ENCODE measurements around the gene CCDC85A.

The CCDC85A gene

GRCh38 chr2:56240210-56240609 lies 56.4 kb downstream of the CCDC85A start:
- Mint-ChIP-seq H3K4me1 (ENCODE audit: low read depth) (no peaks in the 10 kb centered on the region), H3K9me3 (ENCODE audit: low read depth) (peaks cover 11% of the 10 kb centered on the region), H3K4me3 (no peak overlapping the region), H3K27ac (no peak overlapping the region), H3K36me3 (no peaks in the 10 kb centered on the region), H3K27me3 (no peaks in the 10 kb centered on the region)

DNA sequence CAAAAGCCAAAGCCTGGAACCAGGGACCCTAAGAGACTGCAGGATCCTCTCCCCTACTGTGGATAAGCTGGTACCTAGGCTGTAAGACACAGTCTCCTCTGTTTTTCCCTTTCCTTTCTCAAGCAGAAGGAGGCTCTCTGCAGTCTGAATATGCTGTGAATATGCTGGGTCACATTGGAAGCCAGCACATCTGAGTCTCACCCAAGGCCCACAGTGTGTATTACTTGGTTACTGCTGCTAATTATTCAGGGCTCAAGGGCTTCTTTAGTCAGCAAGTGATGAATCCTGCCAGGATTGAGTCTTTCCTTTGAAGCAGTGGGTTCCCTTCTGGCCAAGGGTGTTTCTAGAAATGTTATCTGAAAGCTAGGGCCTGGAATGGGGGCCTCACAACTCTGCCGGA lies 60.7 kb downstream of the CCDC85A start:
- Mint-ChIP-seq H3K27ac (no peak overlapping the region), H3K27me3 (no peaks in the 10 kb centered on the region), H3K4me1 (ENCODE audit: low read depth) (no peaks in the 10 kb centered on the region), H3K4me3 (no peak overlapping the region), H3K36me3 (no peaks in the 10 kb centered on the region), H3K9me3 (ENCODE audit: low read depth) (peaks cover 11% of the 10 kb centered on the region)

DNA sequence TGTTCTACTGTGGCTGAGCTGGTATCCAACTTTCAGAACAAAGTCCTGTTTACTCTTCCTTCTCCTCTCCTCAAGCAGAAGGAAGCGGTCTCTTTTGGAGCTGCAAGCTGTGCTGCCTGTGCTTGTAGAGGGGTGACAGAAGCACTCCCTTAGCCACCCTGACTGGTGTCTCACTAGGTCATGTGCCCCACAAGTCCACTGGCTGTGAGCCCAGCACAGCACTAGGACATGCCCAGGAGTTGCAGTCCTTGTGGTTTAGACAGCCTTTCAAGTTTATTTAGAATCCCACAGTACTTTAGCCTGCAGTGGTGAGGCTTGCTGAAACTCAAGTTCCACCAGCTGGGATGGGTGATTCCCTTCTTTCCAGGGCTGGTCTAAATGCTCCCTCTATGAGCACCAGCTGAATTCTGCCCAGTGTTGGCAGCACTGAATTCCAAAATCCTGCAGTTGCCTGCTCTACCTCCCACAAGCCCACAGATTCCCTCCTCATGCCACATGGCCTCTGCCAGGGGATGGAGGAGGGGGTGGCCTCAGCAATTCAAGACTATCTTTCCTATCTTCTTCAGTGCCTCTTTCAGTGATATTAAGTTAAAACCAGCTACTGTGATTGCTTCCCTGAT lies 61.2 kb downstream of the CCDC85A start:
- Mint-ChIP-seq H3K4me3 (no peak overlapping the region), H3K9me3 (ENCODE audit: low read depth) (peaks cover 10% of the 10 kb centered on the region), H3K27me3 (no peaks in the 10 kb centered on the region), H3K4me1 (ENCODE audit: low read depth) (no peaks in the 10 kb centered on the region), H3K36me3 (no peaks in the 10 kb centered on the region), H3K27ac (no peak overlapping the region)

DNA sequence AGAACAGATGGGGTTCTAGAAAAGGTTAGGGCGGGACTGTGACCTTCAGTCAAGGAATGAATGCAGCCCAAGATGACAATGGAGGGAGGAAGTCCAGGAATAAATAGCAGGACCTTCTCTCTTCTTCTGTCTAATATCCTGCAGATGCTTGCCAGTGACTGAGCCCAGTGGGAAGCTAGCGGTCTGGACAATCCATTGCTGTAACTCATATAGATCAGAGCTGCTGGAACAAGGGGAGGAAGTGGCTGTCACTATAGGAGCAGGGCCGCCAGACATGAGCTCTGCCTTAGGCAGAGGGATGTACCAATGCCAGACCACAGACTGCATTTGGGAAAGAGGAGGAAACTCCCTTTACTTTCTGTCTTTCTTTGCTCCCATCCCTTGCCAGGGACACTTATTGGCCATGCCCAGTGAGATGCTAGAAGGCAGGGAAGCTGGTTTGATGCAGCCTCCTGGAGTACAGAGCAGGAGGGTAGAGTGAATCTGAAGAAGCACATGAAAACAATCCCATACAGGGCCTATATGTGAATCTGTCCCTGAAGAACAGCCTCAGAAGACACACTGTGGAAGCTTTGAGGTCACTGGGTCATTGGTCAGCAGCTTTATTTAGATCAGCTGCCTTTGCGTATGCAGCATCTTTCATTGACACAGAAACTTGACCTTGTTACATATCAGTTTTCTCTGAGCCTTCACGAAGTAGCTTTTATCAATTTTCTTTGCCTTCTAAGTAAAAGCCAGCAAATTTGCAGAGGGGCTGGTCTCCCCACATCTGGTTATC lies 65.4 kb downstream of the CCDC85A start:
- no peak overlapping the region for H3K27ac Mint-ChIP-seq
- no peaks in the 10 kb centered on the region for H3K27me3 Mint-ChIP-seq
- no peaks in the 10 kb centered on the region for H3K9me3 Mint-ChIP-seq (ENCODE audit: low read depth)
- no peaks in the 10 kb centered on the region for H3K36me3 Mint-ChIP-seq
- no peak overlapping the region for H3K4me3 Mint-ChIP-seq
- no peaks in the 10 kb centered on the region for H3K4me1 Mint-ChIP-seq (ENCODE audit: low read depth)

DNA sequence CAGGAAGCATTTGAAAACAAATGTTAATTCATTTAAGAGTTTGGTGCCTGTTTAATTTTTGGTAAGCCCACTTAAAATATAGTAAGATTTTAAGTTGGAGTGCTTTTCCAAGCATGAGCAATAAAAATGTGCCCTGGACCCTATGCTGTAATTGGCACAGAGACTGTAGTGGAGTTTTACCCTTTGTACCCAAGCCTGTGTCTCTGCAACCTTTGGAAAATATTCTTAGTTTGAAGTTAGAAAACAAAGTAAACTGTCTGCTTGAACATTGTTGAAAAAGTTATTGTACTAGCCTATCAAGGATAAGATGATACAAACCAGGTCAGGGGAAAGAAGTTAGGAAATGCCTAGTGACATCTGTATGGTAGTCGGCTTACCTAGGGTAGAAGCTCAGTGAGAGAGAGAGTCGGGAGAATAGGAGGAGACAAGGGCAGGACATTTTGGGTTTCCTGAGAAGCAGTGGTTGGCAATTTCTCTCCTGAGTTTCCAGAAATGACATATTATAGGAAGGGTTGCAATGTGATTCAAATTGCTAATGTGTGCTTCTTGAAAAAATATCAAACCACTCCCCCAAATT lies 66.5 kb downstream of the CCDC85A start:
- H3K9me3 Mint-ChIP-seq (ENCODE audit: low read depth), result no peaks in the 10 kb centered on the region
- H3K4me3 Mint-ChIP-seq, result no peak overlapping the region
- no peaks in the 10 kb centered on the region for H3K36me3 Mint-ChIP-seq
- H3K27me3 Mint-ChIP-seq, result no peaks in the 10 kb centered on the region
- H3K27ac Mint-ChIP-seq, result no peak overlapping the region
- H3K4me1 Mint-ChIP-seq (ENCODE audit: low read depth), result no peaks in the 10 kb centered on the region

- Mint-ChIP-seq H3K27me3 (no peaks in the 10 kb centered on the region), H3K9me3 (ENCODE audit: low read depth) (no peaks in the 10 kb centered on the region), H3K4me1 (ENCODE audit: low read depth) (no peaks in the 10 kb centered on the region), H3K4me3 (no peak overlapping the region), H3K36me3 (no peaks in the 10 kb centered on the region), H3K27ac (no peak overlapping the region)
These were observed 76.6 kb downstream of the CCDC85A start for GRCh38 chr2:56260415-56260814.

DNA sequence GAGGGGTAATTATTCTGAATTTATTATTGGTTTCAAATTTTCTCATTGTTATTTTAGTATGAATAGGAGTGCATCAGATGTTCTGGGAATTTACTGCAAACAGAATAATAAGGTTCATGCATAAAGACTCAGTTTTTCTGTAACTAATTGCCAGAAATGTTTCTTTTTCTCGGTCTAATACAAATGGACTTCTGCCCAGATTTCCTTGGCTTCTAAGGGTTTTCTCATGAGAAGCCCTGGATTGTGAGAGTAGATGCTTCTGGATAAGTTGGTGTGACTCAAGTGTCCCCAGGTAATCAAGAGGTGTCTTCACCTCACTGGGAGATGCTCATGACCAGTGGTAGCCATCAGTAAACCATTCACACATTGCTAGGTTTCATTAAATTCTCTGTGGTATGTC lies 78.5 kb downstream of the CCDC85A start:
- H3K4me3 Mint-ChIP-seq, result no peak overlapping the region
- H3K27me3 Mint-ChIP-seq, result peaks cover 2% of the 10 kb centered on the region
- no peaks in the 10 kb centered on the region for H3K9me3 Mint-ChIP-seq (ENCODE audit: low read depth)
- H3K27ac Mint-ChIP-seq, result no peak overlapping the region
- H3K36me3 Mint-ChIP-seq, result no peaks in the 10 kb centered on the region
- H3K4me1 Mint-ChIP-seq (ENCODE audit: low read depth), result no peaks in the 10 kb centered on the region

DNA sequence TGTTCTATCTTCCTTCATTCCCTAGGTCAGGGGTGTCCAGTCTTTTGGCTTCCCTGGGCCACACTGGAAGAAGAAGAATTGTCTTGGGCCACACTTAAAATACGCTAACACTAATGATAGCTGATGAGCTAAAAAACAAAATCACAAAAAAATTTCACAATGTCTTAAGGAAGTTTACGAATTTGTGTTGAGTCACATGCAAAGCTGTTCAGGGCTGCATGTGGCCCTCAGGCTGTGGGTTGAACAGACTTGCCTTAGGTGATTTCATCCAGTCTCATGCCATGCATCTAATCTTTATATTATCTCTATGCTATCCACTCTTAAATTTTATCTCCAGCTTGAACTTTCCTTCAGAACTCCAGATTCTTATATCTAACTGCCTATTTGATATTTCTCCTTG lies 80.1 kb downstream of the CCDC85A start:
- H3K4me1 Mint-ChIP-seq (ENCODE audit: low read depth), result no peaks in the 10 kb centered on the region
- no peaks in the 10 kb centered on the region for H3K9me3 Mint-ChIP-seq (ENCODE audit: low read depth)
- H3K27ac Mint-ChIP-seq, result no peak overlapping the region
- peaks cover 2% of the 10 kb centered on the region for H3K27me3 Mint-ChIP-seq
- H3K36me3 Mint-ChIP-seq, result no peaks in the 10 kb centered on the region
- no peak overlapping the region for H3K4me3 Mint-ChIP-seq

DNA sequence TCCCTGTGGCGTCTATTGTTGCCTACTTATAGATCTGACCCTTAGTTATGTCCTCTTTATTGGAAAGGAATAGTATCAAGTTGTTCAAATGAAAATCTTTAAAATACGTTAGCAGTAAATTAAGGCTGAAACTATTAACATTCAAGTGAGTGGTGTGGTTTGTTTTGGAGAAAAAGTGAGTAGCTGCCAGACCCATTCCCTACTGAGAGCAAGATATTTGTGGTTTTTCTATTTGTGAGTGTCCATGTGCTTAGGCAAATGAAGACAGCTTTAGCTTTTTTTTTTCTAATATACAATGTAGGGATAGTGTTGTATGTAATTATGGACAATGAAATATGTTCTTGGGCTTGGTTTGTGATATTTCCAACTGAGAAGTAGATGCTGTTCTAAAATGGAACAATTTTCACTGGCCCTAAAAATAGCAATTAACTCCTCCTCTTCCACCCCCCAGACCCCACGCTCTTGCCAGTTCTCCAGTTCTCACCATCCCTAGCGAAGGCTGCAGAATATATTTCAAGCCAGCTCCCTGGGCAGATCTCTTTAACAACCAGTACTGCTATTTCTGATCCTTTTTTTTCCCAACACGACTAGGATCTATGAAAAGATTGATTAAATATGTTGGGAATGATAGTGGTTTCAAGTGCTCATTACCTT lies 83.1 kb downstream of the CCDC85A start:
- Mint-ChIP-seq H3K27ac (no peak overlapping the region), H3K4me1 (ENCODE audit: low read depth) (no peaks in the 10 kb centered on the region), H3K9me3 (ENCODE audit: low read depth) (no peaks in the 10 kb centered on the region), H3K27me3 (peaks cover 2% of the 10 kb centered on the region), H3K36me3 (no peaks in the 10 kb centered on the region), H3K4me3 (no peak overlapping the region)

DNA sequence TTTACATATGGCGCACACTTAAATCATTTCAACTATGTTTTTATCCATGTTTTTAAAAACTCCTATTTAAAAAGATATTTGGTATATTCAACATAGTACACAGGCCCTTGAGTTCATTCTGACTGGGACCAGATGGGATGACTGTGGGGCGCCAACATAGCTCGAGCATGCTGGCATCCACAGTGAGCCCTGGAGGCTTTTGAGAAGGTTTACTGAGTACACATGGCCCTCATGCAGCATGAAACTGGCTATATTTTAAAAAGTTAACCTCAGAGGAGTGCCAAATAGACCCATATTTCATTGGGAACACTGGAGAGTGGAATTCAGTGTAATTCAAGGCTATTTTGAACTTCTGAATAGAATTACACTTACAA lies 83.6 kb downstream of the CCDC85A start:
- no peaks in the 10 kb centered on the region for H3K4me1 Mint-ChIP-seq (ENCODE audit: low read depth)
- no peaks in the 10 kb centered on the region for H3K36me3 Mint-ChIP-seq
- peaks cover 2% of the 10 kb centered on the region for H3K27me3 Mint-ChIP-seq
- no peak overlapping the region for H3K27ac Mint-ChIP-seq
- H3K4me3 Mint-ChIP-seq, result no peak overlapping the region
- H3K9me3 Mint-ChIP-seq (ENCODE audit: low read depth), result no peaks in the 10 kb centered on the region

DNA sequence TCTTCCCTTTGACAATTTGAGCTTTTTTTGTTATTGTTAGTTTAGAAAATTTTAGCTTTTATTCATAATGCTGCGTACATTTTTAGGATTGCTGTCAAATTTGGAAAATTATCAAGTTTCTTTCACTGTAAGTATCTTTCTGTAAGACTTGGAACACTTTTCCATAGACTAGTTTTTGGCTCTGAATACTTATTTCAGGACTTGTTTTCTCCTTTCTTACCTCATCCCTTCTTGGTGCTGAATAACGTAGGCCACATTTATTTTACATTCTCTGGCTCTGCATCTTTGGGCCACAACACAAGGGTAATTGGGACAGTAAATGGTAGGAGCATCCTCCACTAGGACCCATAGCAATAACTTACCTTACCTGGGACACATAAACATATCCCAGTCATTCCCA lies 85.1 kb downstream of the CCDC85A start:
- Mint-ChIP-seq H3K4me3 (no peak overlapping the region), H3K4me1 (ENCODE audit: low read depth) (no peaks in the 10 kb centered on the region)

DNA sequence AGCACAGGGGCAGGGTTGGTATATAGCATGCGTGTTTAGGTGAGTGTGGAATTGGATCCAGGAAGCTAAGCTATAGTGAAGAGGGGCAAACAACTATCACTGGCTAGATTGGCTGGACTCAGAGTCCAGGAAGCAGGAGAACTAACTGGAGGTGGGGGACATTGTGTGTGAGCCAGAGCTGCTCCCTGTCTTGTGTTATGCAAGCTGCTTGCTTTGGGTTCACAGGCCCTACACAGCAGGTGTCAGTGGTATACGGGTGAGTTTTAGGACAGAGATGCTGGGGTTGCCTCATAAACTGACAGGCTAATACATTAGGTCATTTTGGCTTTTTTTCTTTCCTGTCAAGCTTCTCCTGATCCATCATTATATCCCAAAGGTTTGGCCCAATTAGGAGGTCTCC lies 87.5 kb downstream of the CCDC85A start:
- no peak overlapping the region for H3K27ac Mint-ChIP-seq
- no peak overlapping the region for H3K4me3 Mint-ChIP-seq
- peaks cover 2% of the 10 kb centered on the region for H3K27me3 Mint-ChIP-seq
- peaks cover 5% of the 10 kb centered on the region for H3K9me3 Mint-ChIP-seq (ENCODE audit: low read depth)
- H3K36me3 Mint-ChIP-seq, result no peaks in the 10 kb centered on the region
- no peaks in the 10 kb centered on the region for H3K4me1 Mint-ChIP-seq (ENCODE audit: low read depth)

More for the DNA sequence above, 85.1 kb downstream of the CCDC85A start:
- Mint-ChIP-seq H3K9me3 (ENCODE audit: low read depth) (peaks cover 5% of the 10 kb centered on the region), H3K36me3 (no peaks in the 10 kb centered on the region), H3K27ac (no peak overlapping the region), H3K27me3 (peaks cover 2% of the 10 kb centered on the region)

DNA sequence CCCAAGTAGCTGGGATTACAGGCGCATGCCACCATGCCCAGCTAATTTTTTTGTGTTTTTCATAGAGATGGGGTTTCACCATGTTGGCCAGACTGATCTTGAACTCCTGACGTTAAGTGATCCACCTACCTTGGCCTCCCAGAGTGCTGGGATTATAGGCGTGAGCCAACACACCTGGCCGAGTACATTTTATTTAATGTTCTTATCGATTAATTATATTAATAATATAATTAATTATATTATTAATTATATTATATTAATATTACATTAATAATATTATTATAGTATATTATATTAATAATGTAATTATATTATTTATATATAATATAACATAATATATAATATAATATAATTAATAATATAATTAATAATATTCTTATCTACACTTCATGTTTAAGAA lies 101.4 kb downstream of the CCDC85A start:
- no peaks in the 10 kb centered on the region for H3K36me3 Mint-ChIP-seq
- H3K9me3 Mint-ChIP-seq (ENCODE audit: low read depth), result peaks cover 14% of the 10 kb centered on the region
- H3K4me3 Mint-ChIP-seq, result no peak overlapping the region
- H3K27ac Mint-ChIP-seq, result no peak overlapping the region
- H3K4me1 Mint-ChIP-seq (ENCODE audit: low read depth), result no peaks in the 10 kb centered on the region
- no peaks in the 10 kb centered on the region for H3K27me3 Mint-ChIP-seq

DNA sequence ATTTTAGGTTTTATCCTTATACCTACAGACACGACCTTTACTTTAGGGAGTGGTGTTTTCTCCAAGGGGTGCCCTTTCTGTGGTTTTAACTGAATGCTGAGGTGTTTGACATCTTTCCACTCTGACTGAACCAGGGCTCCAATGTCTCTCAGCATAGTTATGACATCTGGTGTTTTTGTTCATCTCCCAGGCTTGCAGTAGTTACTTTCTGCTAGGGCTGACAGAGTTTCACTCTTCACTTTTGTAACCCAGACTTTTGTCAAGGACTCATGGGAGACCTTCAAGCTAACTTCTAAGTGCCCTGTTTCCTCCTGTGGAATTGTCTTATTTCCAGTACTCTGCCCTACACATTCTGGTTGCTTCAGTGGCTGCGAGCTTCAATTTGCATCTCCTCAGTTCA lies 103.1 kb downstream of the CCDC85A start:
- H3K27ac Mint-ChIP-seq, result no peak overlapping the region
- H3K36me3 Mint-ChIP-seq, result no peaks in the 10 kb centered on the region
- H3K27me3 Mint-ChIP-seq, result no peaks in the 10 kb centered on the region
- no peaks in the 10 kb centered on the region for H3K4me1 Mint-ChIP-seq (ENCODE audit: low read depth)
- no peak overlapping the region for H3K4me3 Mint-ChIP-seq
- H3K9me3 Mint-ChIP-seq (ENCODE audit: low read depth), result peaks cover 14% of the 10 kb centered on the region

- Mint-ChIP-seq H3K9me3 (ENCODE audit: low read depth) (peaks cover 14% of the 10 kb centered on the region), H3K27ac (no peak overlapping the region), H3K4me3 (no peak overlapping the region), H3K4me1 (ENCODE audit: low read depth) (no peaks in the 10 kb centered on the region), H3K27me3 (no peaks in the 10 kb centered on the region), H3K36me3 (no peaks in the 10 kb centered on the region)
These were observed 103.7 kb downstream of the CCDC85A start for GRCh38 chr2:56287508-56287907.

Data from activated naive CD8-positive, alpha-beta T cell (primary cell).